ENCODE measurements around the gene FOXRED1.

The FOXRED1 gene

DNA sequence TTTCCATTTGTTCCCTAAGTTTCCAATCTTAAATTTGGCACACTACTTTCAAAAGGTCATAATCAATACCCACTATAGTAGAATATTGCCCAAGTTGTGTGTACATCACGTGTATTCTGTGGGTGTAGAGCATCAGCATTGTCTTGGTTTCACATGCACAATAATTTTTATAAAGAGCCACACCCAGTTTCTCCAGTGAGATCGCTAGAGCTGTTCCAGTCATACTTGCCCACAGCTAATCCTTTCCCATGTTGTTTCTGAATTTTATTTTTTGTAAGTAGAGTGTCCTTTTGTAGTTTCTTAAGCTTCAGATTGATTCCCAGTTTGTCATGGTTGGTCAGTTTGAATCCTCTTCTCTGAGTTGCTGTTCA, 43.7 kb upstream of the FOXRED1 start:
- H4K20me1 ChIP-seq (ENCODE audit: insufficient read depth, low read length): no peaks in the 10 kb centered on the region

DNA sequence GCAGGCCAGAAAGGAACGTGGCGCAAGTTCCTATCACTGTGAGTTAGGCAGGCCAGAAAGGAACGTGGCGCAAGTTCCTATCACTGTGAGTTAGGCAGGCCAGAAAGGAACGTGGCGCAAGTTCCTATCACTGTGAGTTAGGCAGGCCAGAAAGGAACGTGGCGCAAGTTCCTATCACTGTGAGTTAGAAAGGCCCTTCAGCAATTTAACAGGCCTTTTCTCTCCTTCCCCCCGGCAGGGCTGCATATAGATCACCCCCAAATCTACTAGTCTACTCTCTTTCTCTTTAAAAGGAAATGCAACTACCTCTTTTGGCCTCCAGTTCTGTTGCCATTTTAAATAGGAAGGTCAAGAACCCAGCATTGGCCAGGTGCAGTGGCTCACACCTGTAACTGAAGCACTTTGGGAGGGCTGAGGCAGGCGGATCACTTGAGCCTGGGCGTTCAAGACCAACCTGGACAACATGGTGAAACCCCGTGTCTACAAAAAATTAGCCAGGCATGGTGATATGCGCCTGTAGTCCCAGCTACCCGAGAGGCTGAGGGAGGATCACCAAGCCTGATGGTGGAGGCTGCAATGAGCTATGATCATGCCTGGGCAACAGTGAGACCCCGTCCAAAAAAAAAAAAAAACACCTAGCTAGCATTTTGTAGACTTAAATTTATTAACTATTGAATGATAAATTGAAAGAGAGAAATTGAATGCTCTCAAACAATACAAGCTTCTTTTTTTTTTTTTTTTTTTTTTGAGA, 42.4 kb upstream of the FOXRED1 start:
- H3K27me3 ChIP-seq (replicated peaks; ENCODE audit: insufficient read depth, low read length): no peaks in the 10 kb centered on the region
- H3K9me3 ChIP-seq (replicated peaks; ENCODE audit: insufficient read depth, low read length): no peaks in the 10 kb centered on the region
- no peak overlapping the region for H2AFZ ChIP-seq (ENCODE audit: low read length)
- TF ChIP-seq EZH2 (optimal IDR thresholded peaks at IDR 0.05; ENCODE audit: low read depth, low read length): no peak
- TF ChIP-seq, protein P1, sequence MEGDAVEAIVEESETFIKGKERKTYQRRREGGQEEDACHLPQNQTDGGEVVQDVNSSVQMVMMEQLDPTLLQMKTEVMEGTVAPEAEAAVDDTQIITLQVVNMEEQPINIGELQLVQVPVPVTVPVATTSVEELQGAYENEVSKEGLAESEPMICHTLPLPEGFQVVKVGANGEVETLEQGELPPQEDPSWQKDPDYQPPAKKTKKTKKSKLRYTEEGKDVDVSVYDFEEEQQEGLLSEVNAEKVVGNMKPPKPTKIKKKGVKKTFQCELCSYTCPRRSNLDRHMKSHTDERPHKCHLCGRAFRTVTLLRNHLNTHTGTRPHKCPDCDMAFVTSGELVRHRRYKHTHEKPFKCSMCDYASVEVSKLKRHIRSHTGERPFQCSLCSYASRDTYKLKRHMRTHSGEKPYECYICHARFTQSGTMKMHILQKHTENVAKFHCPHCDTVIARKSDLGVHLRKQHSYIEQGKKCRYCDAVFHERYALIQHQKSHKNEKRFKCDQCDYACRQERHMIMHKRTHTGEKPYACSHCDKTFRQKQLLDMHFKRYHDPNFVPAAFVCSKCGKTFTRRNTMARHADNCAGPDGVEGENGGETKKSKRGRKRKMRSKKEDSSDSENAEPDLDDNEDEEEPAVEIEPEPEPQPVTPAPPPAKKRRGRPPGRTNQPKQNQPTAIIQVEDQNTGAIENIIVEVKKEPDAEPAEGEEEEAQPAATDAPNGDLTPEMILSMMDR (IDR thresholded peaks at IDR 0.05; ENCODE audit: low read length): no peak
- no peak for TF ChIP-seq EZH2phosphoT487 (IDR thresholded peaks at IDR 0.05; ENCODE audit: low read length)
- H3K9ac ChIP-seq (ENCODE audit: low read length): no peak overlapping the region
- no peaks in the 10 kb centered on the region for H3F3A ChIP-seq (ENCODE audit: insufficient read depth, low read length)
- H3K79me2 ChIP-seq (ENCODE audit: low read length): peaks cover 38% of the 10 kb centered on the region
- no peaks in the 10 kb centered on the region for H3K9me2 ChIP-seq (replicated peaks; ENCODE audit: insufficient read depth, low read length)
- no peaks in the 10 kb centered on the region for H3K4me1 ChIP-seq (ENCODE audit: low read length)
- no peaks in the 10 kb centered on the region for H4K20me1 ChIP-seq (ENCODE audit: insufficient read depth, low read length)
- H3K4me2 ChIP-seq (ENCODE audit: low read depth, low read length): no peak overlapping the region
- no peak for DNase-seq
- no peak overlapping the region for H3K4me3 ChIP-seq (ENCODE audit: low read length)
- no peaks in the 10 kb centered on the region for H3K36me3 ChIP-seq (replicated peaks; ENCODE audit: insufficient read depth, low read length)
- H3K27ac ChIP-seq (ENCODE audit: low read length): no peak overlapping the region

More for the DNA sequence above, 43.7 kb upstream of the FOXRED1 start:
- no peaks in the 10 kb centered on the region for H3K4me1 ChIP-seq (ENCODE audit: low read length)
- no peaks in the 10 kb centered on the region for H3K9me2 ChIP-seq (replicated peaks; ENCODE audit: insufficient read depth, low read length)
- no peaks in the 10 kb centered on the region for H3K27me3 ChIP-seq (replicated peaks; ENCODE audit: insufficient read depth, low read length)
- no peaks in the 10 kb centered on the region for H3F3A ChIP-seq (ENCODE audit: insufficient read depth, low read length)
- H2AFZ ChIP-seq (ENCODE audit: low read length): no peak overlapping the region
- no peak overlapping the region for H3K27ac ChIP-seq (ENCODE audit: low read length)
- H3K36me3 ChIP-seq (replicated peaks; ENCODE audit: insufficient read depth, low read length): no peaks in the 10 kb centered on the region
- TF ChIP-seq EZH2phosphoT487 (IDR thresholded peaks at IDR 0.05; ENCODE audit: low read length) (no peak), EZH2 (optimal IDR thresholded peaks at IDR 0.05; ENCODE audit: low read depth, low read length) (no peak)
- TF ChIP-seq, protein P1 (IDR thresholded peaks at IDR 0.05; ENCODE audit: low read length): no peak
- no peak overlapping the region for H3K4me3 ChIP-seq (ENCODE audit: low read length)
- no peaks in the 10 kb centered on the region for H3K9me3 ChIP-seq (replicated peaks; ENCODE audit: insufficient read depth, low read length)
- H3K4me2 ChIP-seq (ENCODE audit: low read depth, low read length): no peak overlapping the region
- no peak for DNase-seq
- no peak overlapping the region for H3K9ac ChIP-seq (ENCODE audit: low read length)
- peaks cover 49% of the 10 kb centered on the region for H3K79me2 ChIP-seq (ENCODE audit: low read length)

DNA sequence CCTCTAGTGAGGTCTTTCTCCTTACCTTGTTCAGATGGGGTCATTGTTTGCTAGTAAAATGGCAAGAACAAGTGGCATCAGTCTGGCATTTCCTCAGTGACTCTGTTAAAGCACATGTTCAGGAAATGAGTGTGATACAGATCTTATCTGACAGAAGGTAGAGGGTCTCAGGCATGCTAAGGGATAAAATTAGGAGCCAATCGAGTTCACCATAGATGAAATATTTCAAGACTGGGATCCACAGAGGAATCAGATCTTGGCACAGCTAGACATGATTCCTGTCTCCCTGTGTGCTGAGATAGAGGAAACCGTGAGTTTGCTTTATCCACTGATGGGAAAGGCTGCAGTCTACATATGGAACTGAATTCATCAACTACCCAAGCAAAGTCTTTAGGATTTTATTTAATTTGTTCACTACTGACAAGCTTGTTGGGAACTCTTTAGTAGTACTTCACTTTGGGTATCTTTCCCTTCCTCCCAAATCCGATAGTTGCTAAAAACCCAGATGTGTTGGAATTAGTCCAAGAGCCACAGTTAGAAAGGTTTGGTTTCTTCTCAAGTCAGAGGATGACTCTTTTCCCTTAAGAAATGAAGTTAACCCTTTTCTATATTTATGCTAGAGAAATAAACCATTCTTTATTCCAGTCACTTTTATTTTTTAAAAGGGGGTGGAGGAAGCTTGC, 39.0 kb upstream of the FOXRED1 start:
- no peak overlapping the region for H3K4me2 ChIP-seq (ENCODE audit: low read depth, low read length)
- TF ChIP-seq EZH2 (optimal IDR thresholded peaks at IDR 0.05; ENCODE audit: low read depth, low read length) (no peak), EZH2phosphoT487 (IDR thresholded peaks at IDR 0.05; ENCODE audit: low read length) (no peak)
- TF ChIP-seq, protein P1 (IDR thresholded peaks at IDR 0.05; ENCODE audit: low read length): no peak

More for the DNA sequence above, 39.0 kb upstream of the FOXRED1 start:
- Histone ChIP-seq H3K27ac (ENCODE audit: low read length) (no peak overlapping the region), H3K79me2 (ENCODE audit: low read length) (peaks cover 8% of the 10 kb centered on the region), H3K27me3 (replicated peaks; ENCODE audit: insufficient read depth, low read length) (no peaks in the 10 kb centered on the region), H3F3A (ENCODE audit: insufficient read depth, low read length) (no peaks in the 10 kb centered on the region), H3K4me3 (ENCODE audit: low read length) (no peak overlapping the region), H3K9me2 (replicated peaks; ENCODE audit: insufficient read depth, low read length) (no peaks in the 10 kb centered on the region), H3K9me3 (replicated peaks; ENCODE audit: insufficient read depth, low read length) (no peaks in the 10 kb centered on the region), H4K20me1 (ENCODE audit: insufficient read depth, low read length) (no peaks in the 10 kb centered on the region), H2AFZ (ENCODE audit: low read length) (no peak overlapping the region), H3K9ac (ENCODE audit: low read length) (no peak overlapping the region), H3K36me3 (replicated peaks; ENCODE audit: insufficient read depth, low read length) (no peaks in the 10 kb centered on the region), H3K4me1 (ENCODE audit: low read length) (no peaks in the 10 kb centered on the region)
- DNase-seq: no peak

Measured in MM.1S (cell line).